Neural progenitor cell (in vitro differentiated cells): ENCODE data around the gene SLC16A2. TPM values are rescaled to one million over a fixed set of nuclear protein-coding genes. Genes with fewer than 3 reads are reported as not detected.
A peak's percentile ranks its signal among the peaks of the same experiment; 100 is the strongest.

Experiments
- DNase-seq: peaks from one replicate; pipeline ENCODE4 v3.0.0-alpha.2; 2016; ENCODE audit warnings: low spot score
- H2AFZ ChIP-seq: fragments of 200-600 bp; sonication (generic); replicated peaks from 2 replicates; pipeline ENCODE4 v1.6.1; 2016; ENCODE audit warnings: antibody characterized with exemption
- H3F3A ChIP-seq: fragments of 200-600 bp; sonication (generic); 2 replicates; pipeline ENCODE4 v1.6.1; 2016; ENCODE audit warnings: antibody characterized with exemption, low read depth
- H3K27ac ChIP-seq: fragments of 200-600 bp; sonication (generic); 2 replicates; pipeline ENCODE4 v1.5.1; 2016; ENCODE audit warnings: mild to moderate bottlenecking
- H3K27me3 ChIP-seq: fragments of 200-600 bp; sonication (generic); 2 replicates; pipeline ENCODE4 v1.6.1; 2016; ENCODE audit warnings: mild to moderate bottlenecking, moderate library complexity
- H3K36me3 ChIP-seq: fragments of 200-600 bp; sonication (generic); 2 replicates; pipeline ENCODE4 v1.5.1; 2016
- H3K4me1 ChIP-seq: fragments of 200-600 bp; sonication (generic); 2 replicates; pipeline ENCODE4 v1.6.1; 2016; ENCODE audit warnings: mixed run types
- H3K4me2 ChIP-seq: fragments of 200-600 bp; sonication (generic); 2 replicates; pipeline ENCODE4 v1.6.1; 2016
- H3K4me3 ChIP-seq: fragments of 200-600 bp; sonication (generic); 2 replicates; pipeline ENCODE4 v1.5.1; 2016
- H3K79me2 ChIP-seq: fragments of 200-600 bp; sonication (generic); 2 replicates; pipeline ENCODE4 v1.6.1; 2016; ENCODE audit warnings: low read depth
- H3K9ac ChIP-seq: fragments of 200-600 bp; sonication (generic); 2 replicates; pipeline ENCODE4 v1.6.1; 2016
- H3K9me3 ChIP-seq: fragments of 200-600 bp; sonication (generic); 2 replicates; pipeline ENCODE4 v1.5.1; 2016; ENCODE audit warnings: low read depth
- H4K20me1 ChIP-seq: fragments of 200-600 bp; sonication (generic); 2 replicates; pipeline ENCODE4 v1.6.1; 2016; ENCODE audit warnings: low read depth
- H3K27ac Mint-ChIP-seq: 3 replicates; pipeline ENCODE4 v1.8.0; 2021; ENCODE audit warnings: mixed read lengths
- H3K27me3 Mint-ChIP-seq: 2 replicates; pipeline ENCODE4 v1.8.0; 2022; ENCODE audit warnings: low read depth, mild to moderate bottlenecking, inconsistent platforms, moderate library complexity, mixed read lengths; ENCODE audit not compliant: insufficient read depth
- H3K36me3 Mint-ChIP-seq: 3 replicates; pipeline ENCODE4 v1.8.0; 2021; ENCODE audit warnings: mixed read lengths
- H3K4me1 Mint-ChIP-seq: 3 replicates; pipeline ENCODE4 v1.8.0; 2021; ENCODE audit warnings: mixed read lengths
- H3K4me3 Mint-ChIP-seq: 3 replicates; pipeline ENCODE4 v1.8.0; 2021; ENCODE audit warnings: mild to moderate bottlenecking, moderate library complexity, mixed read lengths
- H3K9me3 Mint-ChIP-seq: 3 replicates; pipeline ENCODE4 v1.8.0; 2020; ENCODE audit warnings: mixed read lengths
- CTCF ChIP-seq: fragments of 200-600 bp; sonication (generic); IDR thresholded peaks from 2 replicates; pipeline ENCODE4 v1.5.1; 2017; ENCODE audit warnings: antibody characterized with exemption, mild to moderate bottlenecking
- EZH2 ChIP-seq: fragments of 200-600 bp; sonication (generic); IDR thresholded peaks from 2 replicates; pipeline ENCODE4 v1.6.1; 2017; ENCODE audit warnings: antibody characterized with exemption, mild to moderate bottlenecking, moderate library complexity
- EZH2phosphoT487 ChIP-seq: fragments of 200-600 bp; sonication (generic); IDR thresholded peaks from 2 replicates; pipeline ENCODE4 v1.6.1; 2017; ENCODE audit warnings: antibody characterized with exemption
- total RNA-seq: library from RNA; depleted of rRNA; stranded (reverse); fragments of >200 nt; gene quantifications from 2 replicates; pipeline ENCODE4 v1.2.3, GENCODE V29; 2015; ENCODE audit warnings: low replicate concordance

SLC16A2 gene
- total RNA-seq, 1 donor from 2014 or later = 12.6 TPM

DNA sequence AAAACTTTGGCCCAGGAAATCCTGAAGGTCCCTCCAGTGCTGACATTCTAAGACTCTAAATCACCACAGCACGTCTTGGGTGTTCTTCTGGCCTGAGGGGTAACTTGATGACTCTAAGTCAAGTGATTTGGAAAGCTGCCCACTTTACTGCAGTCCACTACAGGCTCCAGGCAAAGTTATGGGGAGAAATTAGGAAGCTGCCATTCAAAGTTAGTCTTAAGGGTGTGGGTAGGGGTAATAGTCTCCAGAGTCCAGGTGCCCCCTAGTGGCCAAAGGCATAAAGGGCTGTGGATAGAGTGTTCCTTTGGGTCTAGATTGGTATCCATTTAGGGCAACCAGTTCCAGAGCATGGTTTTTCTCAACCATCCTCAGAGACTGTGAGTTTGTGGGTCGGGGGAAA is 38.7 kb upstream of the SLC16A2 start:
- Histone ChIP-seq H3K27me3 (no peaks in the 10 kb centered on the region), H3K4me1 (no peaks in the 10 kb centered on the region), H3K9ac (no peak overlapping the region), H3K9me3 (no peaks in the 10 kb centered on the region), H3F3A (no peaks in the 10 kb centered on the region), H3K4me3 (no peak overlapping the region), H2AFZ (no peak overlapping the region), H3K4me2 (no peak overlapping the region), H3K36me3 (no peaks in the 10 kb centered on the region), H3K27ac (no peak overlapping the region), H4K20me1 (no peaks in the 10 kb centered on the region), H3K79me2 (no peaks in the 10 kb centered on the region)
- H3K27me3 Mint-ChIP-seq = no peaks in the 10 kb centered on the region
- peaks cover 7% of the 10 kb centered on the region for H3K9me3 Mint-ChIP-seq
- no peak overlapping the region for H3K4me3 Mint-ChIP-seq
- peak; percentile 64 for DNase-seq
- no peaks in the 10 kb centered on the region for H3K36me3 Mint-ChIP-seq
- TF ChIP-seq EZH2 (no peak), CTCF (peak; percentile 74)
- H3K27ac Mint-ChIP-seq = no peak overlapping the region
- no peaks in the 10 kb centered on the region for H3K4me1 Mint-ChIP-seq

GRCh38 chrX:74383611-74384010 is 37.7 kb upstream of the SLC16A2 start:
- Histone ChIP-seq H3K9me3 (no peaks in the 10 kb centered on the region), H3K4me3 (no peak overlapping the region), H3K36me3 (no peaks in the 10 kb centered on the region), H3K27ac (no peak overlapping the region), H3K79me2 (no peaks in the 10 kb centered on the region), H3K4me1 (no peaks in the 10 kb centered on the region), H3K9ac (no peak overlapping the region), H2AFZ (no peak overlapping the region), H4K20me1 (no peaks in the 10 kb centered on the region), H3F3A (no peaks in the 10 kb centered on the region), H3K27me3 (no peaks in the 10 kb centered on the region), H3K4me2 (no peak overlapping the region)
- H3K4me1 Mint-ChIP-seq = no peaks in the 10 kb centered on the region
- H3K4me3 Mint-ChIP-seq = no peak overlapping the region
- DNase-seq = peak; percentile 44
- H3K9me3 Mint-ChIP-seq = peaks cover 8% of the 10 kb centered on the region
- no peaks in the 10 kb centered on the region for H3K27me3 Mint-ChIP-seq
- H3K27ac Mint-ChIP-seq = no peak overlapping the region
- no peaks in the 10 kb centered on the region for H3K36me3 Mint-ChIP-seq
- TF ChIP-seq CTCF (peak; percentile 51), EZH2 (no peak), EZH2phosphoT487 (no peak)

DNA sequence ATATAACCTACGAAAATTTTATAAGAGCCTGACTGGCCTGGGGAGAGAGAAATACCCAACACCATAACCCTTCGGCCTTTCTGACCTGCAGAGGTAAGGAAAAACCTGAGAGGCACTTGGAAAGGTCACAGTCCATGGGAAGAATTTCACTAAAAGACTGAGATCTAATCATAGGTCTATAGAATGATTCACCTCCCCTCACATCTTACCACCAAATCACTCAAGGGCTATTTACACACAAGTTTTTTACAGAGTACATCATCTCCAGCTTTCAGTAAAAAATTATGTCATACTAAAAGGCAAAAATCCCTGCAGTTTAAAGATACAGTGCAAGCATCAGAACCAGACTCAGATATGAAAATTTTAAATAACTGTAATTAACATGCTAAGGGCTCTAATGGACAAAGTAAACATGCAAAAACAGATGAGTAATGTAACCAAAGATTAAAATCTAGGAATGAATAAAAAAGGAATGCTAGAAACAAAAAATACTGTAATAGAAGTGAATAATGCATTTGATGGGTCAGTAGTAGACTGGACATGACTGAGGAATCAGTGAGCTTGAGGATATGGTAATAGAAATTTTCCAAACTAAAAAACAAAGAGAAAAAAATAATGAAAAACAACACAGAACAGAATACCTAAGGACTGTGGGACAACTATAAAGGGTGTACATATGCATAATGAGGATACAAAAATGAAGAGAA is 32.1 kb upstream of the SLC16A2 start:
- no peak overlapping the region for H3K4me3 ChIP-seq
- Mint-ChIP-seq H3K4me3 (no peak overlapping the region), H3K9me3 (peaks cover 8% of the 10 kb centered on the region), H3K27me3 (peaks cover 3% of the 10 kb centered on the region), H3K27ac (no peak overlapping the region), H3K4me1 (no peaks in the 10 kb centered on the region), H3K36me3 (no peaks in the 10 kb centered on the region)
- no peaks in the 10 kb centered on the region for H4K20me1 ChIP-seq
- H3K27me3 ChIP-seq = no peaks in the 10 kb centered on the region
- no peak overlapping the region for H2AFZ ChIP-seq
- DNase-seq = no peak
- no peak overlapping the region for H3K9ac ChIP-seq
- no peaks in the 10 kb centered on the region for H3F3A ChIP-seq
- no peak overlapping the region for H3K27ac ChIP-seq
- no peak overlapping the region for H3K4me2 ChIP-seq
- no peaks in the 10 kb centered on the region for H3K79me2 ChIP-seq
- H3K9me3 ChIP-seq = no peaks in the 10 kb centered on the region
- H3K4me1 ChIP-seq = no peaks in the 10 kb centered on the region
- TF ChIP-seq CTCF (no peak), EZH2phosphoT487 (no peak), EZH2 (no peak)
- no peaks in the 10 kb centered on the region for H3K36me3 ChIP-seq
